HCT116 (cell line): ENCODE results near the gene FRRS1L. TPM values are rescaled to one million over a fixed set of nuclear protein-coding genes. Genes with fewer than 3 reads are reported as not detected.

Experiments used
- ATAC-seq: fragments of 200-7000 bp; cut with Tn5 transposase; 2 replicates; pipeline ENCODE4 v1.9.1; 2020; ENCODE audit warnings: mild to moderate bottlenecking, moderate library complexity
- BruUV-seq: library from RNA; stranded (reverse); fragments of 400-500 nt; replicated peaks from 2 replicates; lab custom pipeline; 2021; lab: Mats Ljungman, UMichigan
- CTCF ChIA-PET: fragments of 300-600 bp; sonication (Branson Sonifier 250); formaldehyde crosslinking; loops from one replicate; lab custom pipeline; 2021; ENCODE audit warnings: antibody characterized with exemption; lab: Charles Lee
- POLR2A ChIA-PET: fragments of 300-600, 350-600 bp; sonication (Branson Sonifier 250); formaldehyde crosslinking; loops from one replicate; lab custom pipeline; 2021; ENCODE audit warnings: antibody characterized with exemption; lab: Charles Lee
- RAD21 ChIA-PET, 2 experiments: fragments of 300-600 bp; sonication (Branson Sonifier 250); formaldehyde crosslinking; loops; one replicate each; lab custom pipeline; 2023; ENCODE audit warnings: low total read pairs in 2 of 2; ENCODE audit not compliant: uncharacterized antibody in 2 of 2, unreplicated experiment in 2 of 2, low non-redundant PET in 1 of 2; lab: Charles Lee
- DNase-seq: peaks from one replicate; pipeline ENCODE4 v3.0.0-alpha.2; 2010; ENCODE audit warnings: low read depth, low spot score
- H2AFZ ChIP-seq: fragments of 200-600 bp; shearing (Covaris generic), sonication (generic); 2 replicates; pipeline ENCODE4 v1.6.1; 2017; ENCODE audit warnings: low read depth, mixed run types, mixed read lengths, antibody characterized with exemption, low read length; ENCODE audit not compliant: poor library complexity, severe bottlenecking
- H3K27ac ChIP-seq: 2 replicates; pipeline ENCODE4 v1.5.1; 2012; ENCODE audit warnings: low read depth, low read length
- H3K27me3 ChIP-seq: fragments of 200-600 bp; sonication (generic); 2 replicates; pipeline ENCODE4 v1.6.1; 2016; ENCODE audit warnings: mixed run types, low read length, mixed read lengths; ENCODE audit not compliant: insufficient read depth
- H3K36me3 ChIP-seq, 2 experiments: fragments of 200-500 bp in 1 of 2; fragments of 200-600 bp in 1 of 2; sonication (Bioruptor generic) in 1 of 2; sonication (generic) in 1 of 2; 2 replicates each; pipeline versions ENCODE4 v1.5.1 to v1.6.1; 2014 to 2016; ENCODE audit warnings: low read length in 2 of 2, inconsistent platforms in 1 of 2, mixed read lengths in 1 of 2, mixed run types in 1 of 2; ENCODE audit not compliant: insufficient read depth in 2 of 2, control insufficient read depth in 1 of 2
- H3K4me1 ChIP-seq, 2 experiments: fragments of 200-600 bp in 1 of 2; sonication (generic) in 1 of 2; 2 replicates each; pipeline versions ENCODE4 v1.5.1 to v1.6.1; 2012 to 2017; ENCODE audit warnings: low read length in 2 of 2, inconsistent platforms in 1 of 2, mild to moderate bottlenecking in 1 of 2, mixed read lengths in 1 of 2, mixed run types in 1 of 2, moderate library complexity in 1 of 2; ENCODE audit not compliant: insufficient read depth in 2 of 2, control insufficient read depth in 1 of 2
- H3K4me2 ChIP-seq: fragments of 200-600 bp; sonication (generic); 2 replicates; pipeline ENCODE4 v1.6.1; 2017; ENCODE audit warnings: mixed run types, low read length, mixed read lengths
- H3K4me3 ChIP-seq, 2 experiments: fragments of 200-600 bp in 1 of 2; sonication (generic) in 1 of 2; replicated peaks in 1 of 2; 2 replicates each; pipeline ENCODE4 v1.5.1; 2011 to 2016; ENCODE audit warnings: low read length in 2 of 2, control low read depth in 1 of 2, low read depth in 1 of 2, mild to moderate bottlenecking in 1 of 2, mixed read lengths in 1 of 2, mixed run types in 1 of 2
- H3K79me2 ChIP-seq: fragments of 200-600 bp; sonication (generic); 2 replicates; pipeline ENCODE4 v1.6.1; 2017; ENCODE audit warnings: mild to moderate bottlenecking, mixed run types, low read length, moderate library complexity, mixed read lengths; ENCODE audit not compliant: insufficient read depth
- H3K9ac ChIP-seq: fragments of 200-600 bp; sonication (generic); 2 replicates; pipeline ENCODE4 v1.6.1; 2016; ENCODE audit warnings: low read length, mixed read lengths
- H3K9me2 ChIP-seq: fragments of 200-600 bp; sonication (generic), shearing (Covaris generic); 2 replicates; pipeline ENCODE4 v1.6.1; 2017; ENCODE audit warnings: mixed run types, mild to moderate bottlenecking, moderate library complexity; ENCODE audit not compliant: insufficient read depth
- H3K9me3 ChIP-seq, 2 experiments: fragments of 200-500 bp in 1 of 2; fragments of 200-600 bp in 1 of 2; sonication (Bioruptor generic) in 1 of 2; sonication (generic) in 1 of 2; 2 replicates each; pipeline ENCODE4 v1.6.1; 2014 to 2017; ENCODE audit warnings: low read length in 2 of 2, mixed read lengths in 2 of 2, inconsistent platforms in 1 of 2, low read depth in 1 of 2, mild to moderate bottlenecking in 1 of 2, mixed run types in 1 of 2, moderate library complexity in 1 of 2; ENCODE audit not compliant: control insufficient read depth in 1 of 2, insufficient read depth in 1 of 2
- H4K20me1 ChIP-seq: fragments of 200-600 bp; sonication (generic), shearing (Covaris generic); 2 replicates; pipeline ENCODE4 v1.6.1; 2017; ENCODE audit warnings: mixed run types, mild to moderate bottlenecking, moderate library complexity; ENCODE audit not compliant: insufficient read depth
- CBX3 ChIP-seq: IDR thresholded peaks from 2 replicates; pipeline ENCODE4 v1.6.1; 2012; ENCODE audit warnings: low read depth
- CEBPB ChIP-seq: IDR thresholded peaks from 2 replicates; pipeline ENCODE4 v1.6.1; 2012; ENCODE audit warnings: low read depth
- CTCF ChIP-seq, 3 experiments: fragments of 200-600 bp in 1 of 3; sonication (generic) in 1 of 3; IDR thresholded peaks in 2 of 3; conservative IDR thresholded peaks in 1 of 3; 2 replicates each; pipeline ENCODE4 v1.5.1; 2012 to 2017; ENCODE audit warnings: low read depth in 2 of 3, low read length in 2 of 3, antibody characterized with exemption in 1 of 3, borderline replicate concordance in 1 of 3, control low read depth in 1 of 3, mild to moderate bottlenecking in 1 of 3, mixed read lengths in 1 of 3, mixed run types in 1 of 3, moderate library complexity in 1 of 3; ENCODE audit not compliant: insufficient read depth in 1 of 3
- ELF1 ChIP-seq: IDR thresholded peaks from 2 replicates; pipeline ENCODE4 v1.6.1; 2012; ENCODE audit warnings: low read depth, borderline replicate concordance
- FOSL1 ChIP-seq: IDR thresholded peaks from 2 replicates; pipeline ENCODE4 v1.6.1; 2012; ENCODE audit warnings: low read depth
- JUND ChIP-seq: IDR thresholded peaks from 2 replicates; pipeline ENCODE4 v1.6.1; 2012
- POLR2AphosphoS5 ChIP-seq: IDR thresholded peaks from 2 replicates; pipeline ENCODE4 v1.6.1; 2011; ENCODE audit warnings: mild to moderate bottlenecking, low read depth, low read length, moderate library complexity
- RAD21 ChIP-seq: IDR thresholded peaks from 2 replicates; pipeline ENCODE4 v1.6.1; 2012; ENCODE audit warnings: low read depth, mild to moderate bottlenecking
- TCF7L2 ChIP-seq: IDR thresholded peaks from 2 replicates; pipeline ENCODE4 v1.7.0; 2011; ENCODE audit warnings: borderline replicate concordance, inconsistent platforms; ENCODE audit not compliant: insufficient read depth, insufficient read length; ENCODE audit errors: extremely low read depth
- intact Hi-C: fragments of 100-400 bp; cut with micrococcal nuclease; formaldehyde crosslinking; loops from 2 replicates; pipeline ENCODE4 v1.10.0; 2022
- total RNA-seq: library from RNA; stranded (reverse); gene quantifications from one replicate; pipeline ENCODE4 v1.2.1, GENCODE V29; 2021; ENCODE audit not compliant: unreplicated experiment
- TF ChIP-seq, protein P1 (sequence below): IDR thresholded peaks from 2 replicates; pipeline ENCODE4 v1.6.1; 2012; ENCODE audit warnings: low read depth
- TF ChIP-seq, protein P2 (sequence below): IDR thresholded peaks from 2 replicates; pipeline ENCODE4 v1.6.1; 2011; ENCODE audit warnings: mild to moderate bottlenecking, low read length, moderate library complexity; ENCODE audit not compliant: insufficient replicate concordance; ENCODE audit errors: extremely low read depth

FRRS1L gene
- total RNA-seq, 1 experiment from 2014 or later = not detected

DNA sequence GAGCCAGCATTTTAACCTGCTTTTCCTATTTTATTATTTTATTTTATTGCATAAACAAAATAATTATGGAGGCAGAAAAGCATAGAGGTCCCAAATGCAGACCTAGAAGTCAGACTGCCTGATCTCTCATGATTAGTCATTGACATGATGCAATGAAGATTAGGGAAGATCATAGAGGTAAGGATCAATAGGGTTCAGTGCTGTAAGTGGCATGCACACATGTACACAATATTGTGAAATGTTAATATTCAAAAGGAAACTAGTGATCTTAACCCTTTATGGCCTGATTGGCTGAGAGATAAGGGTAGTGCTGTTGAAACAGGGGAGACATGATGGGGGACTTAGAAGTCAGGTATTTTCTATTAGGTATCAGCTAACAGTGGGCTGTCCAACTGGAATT lies 1.1 kb upstream of the FRRS1L start:
- no peaks in the 10 kb centered on the region for H3K36me3 ChIP-seq
- H3K27ac ChIP-seq = no peak overlapping the region
- CTCF ChIA-PET = no interaction called here
- no peak overlapping the region for H3K4me3 ChIP-seq
- POLR2A ChIA-PET = no interaction called here
- ATAC-seq = no peak
- H3K4me2 ChIP-seq = no peak overlapping the region
- intact Hi-C loops = no loop called here
- H3K9me2 ChIP-seq = no peaks in the 10 kb centered on the region
- no peaks in the 10 kb centered on the region for H3K4me1 ChIP-seq
- DNase-seq = no peak
- RAD21 ChIA-PET = no interaction called here
- H4K20me1 ChIP-seq = no peaks in the 10 kb centered on the region
- H3K79me2 ChIP-seq = no peaks in the 10 kb centered on the region
- 0 out of 2 replicates have a peak, but pooled peaks cover 3% of the 10 kb centered on the region for H3K27me3 ChIP-seq
- H3K9ac ChIP-seq = no peak overlapping the region
- no TSS peak for BruUV-seq
- peaks cover 0 to 4% of the 10 kb centered on the region in 2 experiments; a peak in 1 of 4 replicates for H3K9me3 ChIP-seq
- TF ChIP-seq RAD21 = no peak
- no peak for TF ChIP-seq TCF7L2
- no peak for TF ChIP-seq JUND
- TF ChIP-seq FOSL1 = peak; percentile 10; the same call in 1 of the 2 replicates
- 0 out of 2 replicates have a peak, but pooled peaks have one; percentile 14 for TF ChIP-seq CEBPB
- no peak for TF ChIP-seq CBX3
- no peak for TF ChIP-seq POLR2AphosphoS5
- TF ChIP-seq ELF1 = no peak
- TF ChIP-seq CTCF (IDR thresholded peaks at IDR 0.05 in 2 of 3, conservative IDR thresholded peaks at IDR 0.05 in 1 of 3; ENCODE audit: borderline replicate concordance in 1 of 3, insufficient read depth in 1 of 3, low read depth in 2 of 3, low read length in 2 of 3) = no peak
- no peak overlapping the region for H2AFZ ChIP-seq

GRCh38 chr9:109167716-109168115 lies 667 bp upstream of the FRRS1L start:
- TF ChIP-seq TCF7L2 (no peak), POLR2AphosphoS5 (no peak)
- TF ChIP-seq, protein P1, sequence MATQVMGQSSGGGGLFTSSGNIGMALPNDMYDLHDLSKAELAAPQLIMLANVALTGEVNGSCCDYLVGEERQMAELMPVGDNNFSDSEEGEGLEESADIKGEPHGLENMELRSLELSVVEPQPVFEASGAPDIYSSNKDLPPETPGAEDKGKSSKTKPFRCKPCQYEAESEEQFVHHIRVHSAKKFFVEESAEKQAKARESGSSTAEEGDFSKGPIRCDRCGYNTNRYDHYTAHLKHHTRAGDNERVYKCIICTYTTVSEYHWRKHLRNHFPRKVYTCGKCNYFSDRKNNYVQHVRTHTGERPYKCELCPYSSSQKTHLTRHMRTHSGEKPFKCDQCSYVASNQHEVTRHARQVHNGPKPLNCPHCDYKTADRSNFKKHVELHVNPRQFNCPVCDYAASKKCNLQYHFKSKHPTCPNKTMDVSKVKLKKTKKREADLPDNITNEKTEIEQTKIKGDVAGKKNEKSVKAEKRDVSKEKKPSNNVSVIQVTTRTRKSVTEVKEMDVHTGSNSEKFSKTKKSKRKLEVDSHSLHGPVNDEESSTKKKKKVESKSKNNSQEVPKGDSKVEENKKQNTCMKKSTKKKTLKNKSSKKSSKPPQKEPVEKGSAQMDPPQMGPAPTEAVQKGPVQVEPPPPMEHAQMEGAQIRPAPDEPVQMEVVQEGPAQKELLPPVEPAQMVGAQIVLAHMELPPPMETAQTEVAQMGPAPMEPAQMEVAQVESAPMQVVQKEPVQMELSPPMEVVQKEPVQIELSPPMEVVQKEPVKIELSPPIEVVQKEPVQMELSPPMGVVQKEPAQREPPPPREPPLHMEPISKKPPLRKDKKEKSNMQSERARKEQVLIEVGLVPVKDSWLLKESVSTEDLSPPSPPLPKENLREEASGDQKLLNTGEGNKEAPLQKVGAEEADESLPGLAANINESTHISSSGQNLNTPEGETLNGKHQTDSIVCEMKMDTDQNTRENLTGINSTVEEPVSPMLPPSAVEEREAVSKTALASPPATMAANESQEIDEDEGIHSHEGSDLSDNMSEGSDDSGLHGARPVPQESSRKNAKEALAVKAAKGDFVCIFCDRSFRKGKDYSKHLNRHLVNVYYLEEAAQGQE = no peak
- TF ChIP-seq, protein P2, sequence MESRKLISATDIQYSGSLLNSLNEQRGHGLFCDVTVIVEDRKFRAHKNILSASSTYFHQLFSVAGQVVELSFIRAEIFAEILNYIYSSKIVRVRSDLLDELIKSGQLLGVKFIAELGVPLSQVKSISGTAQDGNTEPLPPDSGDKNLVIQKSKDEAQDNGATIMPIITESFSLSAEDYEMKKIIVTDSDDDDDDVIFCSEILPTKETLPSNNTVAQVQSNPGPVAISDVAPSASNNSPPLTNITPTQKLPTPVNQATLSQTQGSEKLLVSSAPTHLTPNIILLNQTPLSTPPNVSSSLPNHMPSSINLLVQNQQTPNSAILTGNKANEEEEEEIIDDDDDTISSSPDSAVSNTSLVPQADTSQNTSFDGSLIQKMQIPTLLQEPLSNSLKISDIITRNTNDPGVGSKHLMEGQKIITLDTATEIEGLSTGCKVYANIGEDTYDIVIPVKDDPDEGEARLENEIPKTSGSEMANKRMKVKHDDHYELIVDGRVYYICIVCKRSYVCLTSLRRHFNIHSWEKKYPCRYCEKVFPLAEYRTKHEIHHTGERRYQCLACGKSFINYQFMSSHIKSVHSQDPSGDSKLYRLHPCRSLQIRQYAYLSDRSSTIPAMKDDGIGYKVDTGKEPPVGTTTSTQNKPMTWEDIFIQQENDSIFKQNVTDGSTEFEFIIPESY = no peak
- ChIA-PET RAD21 (no interaction called here), POLR2A (no interaction called here), CTCF (no interaction called here)
- Histone ChIP-seq H3K79me2 (no peaks in the 10 kb centered on the region), H3K4me1 (no peaks in the 10 kb centered on the region), H3K9me2 (no peaks in the 10 kb centered on the region), H3K4me2 (no peak overlapping the region), H3K27me3 (0 out of 2 replicates have a peak, but pooled peaks cover 3% of the 10 kb centered on the region), H3K4me3 (no peak overlapping the region), H3K9me3 (peaks cover 0 to 4% of the 10 kb centered on the region in 2 experiments; a peak in 1 of 4 replicates), H4K20me1 (no peaks in the 10 kb centered on the region), H3K36me3 (no peaks in the 10 kb centered on the region), H3K27ac (no peak overlapping the region), H3K9ac (no peak overlapping the region), H2AFZ (no peak overlapping the region)
- no peak for ATAC-seq
- no peak for DNase-seq
- no TSS peak for BruUV-seq
- intact Hi-C loops = no loop called here
